Ishikawa (cell line): Measurements from ENCODE around the gene AP1B1.
A peak's percentile ranks its signal among the peaks of the same experiment; 100 is the strongest.

Experiments
- CEBPB ChIP-seq: IDR thresholded peaks from 2 replicates; pipeline ENCODE4 v1.6.1; 2012
- CREB1 ChIP-seq: IDR thresholded peaks from 2 replicates; pipeline ENCODE4 v1.6.1; 2012; ENCODE audit warnings: low read depth
- EGR1 ChIP-seq: IDR thresholded peaks from 2 replicates; pipeline ENCODE4 v1.6.1; 2012
- EP300 ChIP-seq: IDR thresholded peaks from 2 replicates; pipeline ENCODE4 v1.6.1; 2012; ENCODE audit warnings: borderline replicate concordance
- FOXM1 ChIP-seq: IDR thresholded peaks from 2 replicates; pipeline ENCODE4 v1.6.1; 2012; ENCODE audit warnings: low read depth, borderline replicate concordance
- MAX ChIP-seq: IDR thresholded peaks from 2 replicates; pipeline ENCODE4 v1.6.1; 2012
- NFIC ChIP-seq: IDR thresholded peaks from 2 replicates; pipeline ENCODE4 v1.6.1; 2012
- RAD21 ChIP-seq: IDR thresholded peaks from 2 replicates; pipeline ENCODE4 v1.6.1; 2012; ENCODE audit warnings: low read depth
- TAF1 ChIP-seq: IDR thresholded peaks from 2 replicates; pipeline ENCODE4 v1.6.1; 2012; ENCODE audit warnings: low read depth, mild to moderate bottlenecking
- TCF12 ChIP-seq: IDR thresholded peaks from 2 replicates; pipeline ENCODE4 v1.6.1; 2012; ENCODE audit warnings: low read depth
- TEAD4 ChIP-seq: IDR thresholded peaks from 2 replicates; pipeline ENCODE4 v1.6.1; 2012
- YY1 ChIP-seq: IDR thresholded peaks from 2 replicates; pipeline ENCODE4 v1.6.1; 2012; ENCODE audit warnings: low read depth
- ZBTB7A ChIP-seq: IDR thresholded peaks from 2 replicates; pipeline ENCODE4 v1.6.1; 2012; ENCODE audit warnings: low read depth
- TF ChIP-seq, protein P1 (sequence below): IDR thresholded peaks from 2 replicates; pipeline ENCODE4 v1.6.1; 2012; ENCODE audit warnings: low read depth, mild to moderate bottlenecking
- TF ChIP-seq, protein P2 (sequence below): IDR thresholded peaks from 2 replicates; pipeline ENCODE4 v1.6.1; 2012

Gene AP1B1

GRCh38 chr22:29307596-29308147 lies 80.7 kb downstream of the AP1B1 start:
- TF ChIP-seq TEAD4 (no peak), CREB1 (no peak), EGR1 (no peak), FOXM1 (no peak), RAD21 (no peak), YY1 (no peak), TCF12 (no peak), MAX (no peak), TAF1 (no peak), EP300 (no peak), ZBTB7A (no peak; the same call in 1 of the 2 replicates), CEBPB (no peak)
- TF ChIP-seq, protein P1, sequence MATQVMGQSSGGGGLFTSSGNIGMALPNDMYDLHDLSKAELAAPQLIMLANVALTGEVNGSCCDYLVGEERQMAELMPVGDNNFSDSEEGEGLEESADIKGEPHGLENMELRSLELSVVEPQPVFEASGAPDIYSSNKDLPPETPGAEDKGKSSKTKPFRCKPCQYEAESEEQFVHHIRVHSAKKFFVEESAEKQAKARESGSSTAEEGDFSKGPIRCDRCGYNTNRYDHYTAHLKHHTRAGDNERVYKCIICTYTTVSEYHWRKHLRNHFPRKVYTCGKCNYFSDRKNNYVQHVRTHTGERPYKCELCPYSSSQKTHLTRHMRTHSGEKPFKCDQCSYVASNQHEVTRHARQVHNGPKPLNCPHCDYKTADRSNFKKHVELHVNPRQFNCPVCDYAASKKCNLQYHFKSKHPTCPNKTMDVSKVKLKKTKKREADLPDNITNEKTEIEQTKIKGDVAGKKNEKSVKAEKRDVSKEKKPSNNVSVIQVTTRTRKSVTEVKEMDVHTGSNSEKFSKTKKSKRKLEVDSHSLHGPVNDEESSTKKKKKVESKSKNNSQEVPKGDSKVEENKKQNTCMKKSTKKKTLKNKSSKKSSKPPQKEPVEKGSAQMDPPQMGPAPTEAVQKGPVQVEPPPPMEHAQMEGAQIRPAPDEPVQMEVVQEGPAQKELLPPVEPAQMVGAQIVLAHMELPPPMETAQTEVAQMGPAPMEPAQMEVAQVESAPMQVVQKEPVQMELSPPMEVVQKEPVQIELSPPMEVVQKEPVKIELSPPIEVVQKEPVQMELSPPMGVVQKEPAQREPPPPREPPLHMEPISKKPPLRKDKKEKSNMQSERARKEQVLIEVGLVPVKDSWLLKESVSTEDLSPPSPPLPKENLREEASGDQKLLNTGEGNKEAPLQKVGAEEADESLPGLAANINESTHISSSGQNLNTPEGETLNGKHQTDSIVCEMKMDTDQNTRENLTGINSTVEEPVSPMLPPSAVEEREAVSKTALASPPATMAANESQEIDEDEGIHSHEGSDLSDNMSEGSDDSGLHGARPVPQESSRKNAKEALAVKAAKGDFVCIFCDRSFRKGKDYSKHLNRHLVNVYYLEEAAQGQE: no peak

- peak; percentile 93 for TF ChIP-seq TEAD4
- TF ChIP-seq EP300: peak; percentile 58; the same call in 1 of the 2 replicates
- TF ChIP-seq TAF1: no peak; the same call in none of the 2 replicates
- 0 out of 2 replicates have a peak, but pooled peaks have one; percentile 31 for TF ChIP-seq NFIC
- no peak for TF ChIP-seq RAD21
- TF ChIP-seq, protein P1: no peak
- peak; percentile 12 for TF ChIP-seq MAX
- TF ChIP-seq CEBPB: no peak
- no peak for TF ChIP-seq TCF12
Observed at GRCh38 chr22:29306835-29307595, 81.4 kb downstream of the AP1B1 start.

DNA sequence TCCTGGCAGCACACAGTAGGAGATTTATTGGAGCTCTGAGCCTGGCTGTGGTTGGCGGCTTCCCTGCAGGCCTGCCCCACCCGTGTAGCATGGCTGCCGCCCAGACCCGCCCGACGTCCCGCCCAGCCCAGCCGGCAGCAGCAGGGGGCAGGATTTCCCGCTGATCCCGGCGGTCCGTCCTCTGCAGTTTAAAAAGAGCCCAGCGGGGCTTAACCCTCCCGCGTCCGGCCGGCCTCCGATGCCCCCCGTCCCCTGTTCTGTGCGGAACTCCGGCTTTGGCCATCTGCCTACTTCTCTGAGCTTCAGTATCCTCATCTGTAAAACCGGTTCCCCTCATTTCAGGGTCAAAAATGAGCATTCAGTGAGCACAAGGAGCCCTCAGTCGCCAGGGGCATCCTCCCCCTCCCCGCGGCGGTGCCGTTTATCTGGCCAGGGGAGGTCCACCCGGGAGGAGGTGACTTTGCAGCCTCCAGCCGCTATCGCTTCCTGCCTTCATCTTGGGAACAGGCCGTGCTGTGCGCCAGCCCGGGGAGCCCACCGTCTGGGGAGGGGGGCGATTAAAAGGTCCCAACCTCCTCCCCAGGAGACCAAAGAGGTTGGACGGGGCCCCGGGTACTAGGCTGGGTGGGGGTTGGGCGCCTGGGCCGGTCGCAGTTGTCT lies 82.1 kb downstream of the AP1B1 start, which contains the start of gene GAS2L1:
Gene GAS2L1 (plus strand): TSS at position 476 of the 660 bp plus-strand sequence. CDS start 1,456 bp downstream, outside the sequence.
- peak; percentile 91 for TF ChIP-seq EP300
- TF ChIP-seq EGR1: no peak
- peak; percentile 83 for TF ChIP-seq TEAD4
- TF ChIP-seq, protein P2, sequence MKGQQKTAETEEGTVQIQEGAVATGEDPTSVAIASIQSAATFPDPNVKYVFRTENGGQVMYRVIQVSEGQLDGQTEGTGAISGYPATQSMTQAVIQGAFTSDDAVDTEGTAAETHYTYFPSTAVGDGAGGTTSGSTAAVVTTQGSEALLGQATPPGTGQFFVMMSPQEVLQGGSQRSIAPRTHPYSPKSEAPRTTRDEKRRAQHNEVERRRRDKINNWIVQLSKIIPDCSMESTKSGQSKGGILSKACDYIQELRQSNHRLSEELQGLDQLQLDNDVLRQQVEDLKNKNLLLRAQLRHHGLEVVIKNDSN: peak; percentile 18; the same call in 1 of the 2 replicates
- peak; percentile 83 for TF ChIP-seq YY1
- peak; percentile 99 for TF ChIP-seq ZBTB7A
- TF ChIP-seq TAF1: peak; percentile 43
- TF ChIP-seq MAX: peak; percentile 76
- TF ChIP-seq FOXM1: peak; percentile 78
- TF ChIP-seq NFIC: peak; percentile 86
- peak; percentile 34 for TF ChIP-seq RAD21
- TF ChIP-seq, protein P1: no peak
- TF ChIP-seq CREB1: no peak
- TF ChIP-seq CEBPB: peak; percentile 46; the same call in 1 of the 2 replicates
- TF ChIP-seq TCF12: peak; percentile 94

DNA sequence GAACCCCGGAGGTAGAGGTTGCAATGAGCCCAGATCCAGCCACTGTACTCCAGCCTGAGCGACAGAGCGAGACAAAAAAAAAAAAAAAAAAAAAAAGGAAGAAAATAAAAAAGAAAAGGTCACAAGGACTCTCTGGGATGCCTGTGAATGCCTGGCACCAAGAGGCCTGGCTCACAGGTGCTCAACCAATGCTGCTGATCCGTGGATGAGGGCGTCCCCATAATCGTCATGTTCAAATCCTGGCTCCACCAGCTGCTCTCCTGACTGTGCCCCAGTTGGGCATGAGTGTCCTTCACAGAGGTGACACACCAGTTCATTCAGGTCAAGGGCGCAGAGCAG lies 82.6 kb downstream of the AP1B1 start:
- TF ChIP-seq NFIC (no peak), ZBTB7A (no peak), TCF12 (no peak), FOXM1 (no peak)
